HepG2 (cell line): ENCODE measurements around the gene RPL38. TPM values are rescaled to one million over a fixed set of nuclear protein-coding genes. Genes with fewer than 3 reads are reported as not detected.

Experiments
- ATAC-seq: fragments of 200-7000 bp; cut with Tn5 transposase; 3 replicates; pipeline ENCODE4 v1.9.1; 2020; ENCODE audit warnings: mild to moderate bottlenecking, moderate library complexity
- BruUV-seq: library from RNA; stranded (reverse); fragments of 400-500 nt; replicated peaks from 2 replicates; lab custom pipeline; 2021; lab: Mats Ljungman, UMichigan
- CTCF ChIA-PET: fragments of 300-600 bp; formaldehyde crosslinking; extraction: SDS; loops from one replicate; lab custom pipeline; 2021; ENCODE audit warnings: low total read pairs, inconsistent platforms, low intra/inter-chr PET ratio; lab: Yijun Ruan, JAX
- POLR2A ChIA-PET: fragments of 350-600 bp; sonication (Branson Sonifier 250); formaldehyde crosslinking; loops from one replicate; lab custom pipeline; 2020; ENCODE audit warnings: antibody characterized with exemption, inconsistent platforms; lab: Yijun Ruan, JAX
- DNase-seq: peaks from one replicate; pipeline ENCODE4 v3.0.0-alpha.2; 2015; ENCODE audit warnings: low spot score
- FAIRE-seq: peaks from 3 replicates; lab custom pipeline; 2011; peaks lifted over from hg19 to GRCh38; lab: Jason Lieb, UNC
- H2AFZ ChIP-seq: one replicate; pipeline ENCODE4 v1.6.1; 2011; ENCODE audit warnings: low read length, inconsistent platforms
- H3K27ac ChIP-seq: fragments of 300-600 bp; 3 replicates; pipeline ENCODE4 v1.8.0; 2011; ENCODE audit warnings: mixed run types, mild to moderate bottlenecking, mixed read lengths, low read length, inconsistent platforms; ENCODE audit not compliant: insufficient read depth; ENCODE audit errors: extremely low read length
- H3K27me3 ChIP-seq, 2 experiments: fragments of 200-600 bp in 1 of 2; 2 replicates in 1 of 2; 3 replicates in 1 of 2; pipeline versions ENCODE4 v1.6.0 to v1.8.0; 2011; ENCODE audit warnings: low read length in 2 of 2, mild to moderate bottlenecking in 2 of 2, moderate library complexity in 2 of 2, inconsistent platforms in 1 of 2; ENCODE audit not compliant: insufficient read depth in 2 of 2, control insufficient read depth in 1 of 2
- H3K36me3 ChIP-seq, 2 experiments: fragments of 200-600 bp in 1 of 2; replicated peaks in 1 of 2; 2 replicates in 1 of 2; 3 replicates in 1 of 2; pipeline versions ENCODE4 v1.5.1 to v1.8.0; 2011; ENCODE audit warnings: low read length in 2 of 2, inconsistent platforms in 1 of 2; ENCODE audit not compliant: insufficient read depth in 2 of 2, control insufficient read depth in 1 of 2
- H3K4me1 ChIP-seq: 2 replicates; pipeline ENCODE4 v1.5.1; 2012; ENCODE audit warnings: low read length, inconsistent platforms; ENCODE audit not compliant: insufficient read depth
- H3K4me2 ChIP-seq: 2 replicates; pipeline ENCODE4 v1.6.0; 2011; ENCODE audit warnings: low read depth, low read length, inconsistent platforms
- H3K4me3 ChIP-seq, 3 experiments: fragments of 200-600 bp in 1 of 3; sonication (generic), shearing (Covaris generic) in 1 of 3; replicated peaks in 1 of 3; 2 replicates each; pipeline ENCODE4 v1.5.1; 2011 to 2016; ENCODE audit warnings: low read length in 3 of 3, inconsistent platforms in 2 of 3, low read depth in 2 of 3, mild to moderate bottlenecking in 2 of 3, control low read depth in 1 of 3, mixed read lengths in 1 of 3; ENCODE audit not compliant: insufficient read depth in 1 of 3
- H3K79me2 ChIP-seq: one replicate; pipeline ENCODE4 v1.6.1; 2011; ENCODE audit warnings: low read length, inconsistent platforms; ENCODE audit not compliant: insufficient read depth
- H3K9ac ChIP-seq: 2 replicates; pipeline ENCODE4 v1.6.0; 2011; ENCODE audit warnings: mild to moderate bottlenecking, low read depth, low read length, inconsistent platforms; ENCODE audit not compliant: insufficient read depth
- H3K9me3 ChIP-seq: 2 replicates; pipeline ENCODE4 v1.5.1; 2012; ENCODE audit warnings: mild to moderate bottlenecking, low read length
- H4K20me1 ChIP-seq: 2 replicates; pipeline ENCODE4 v1.6.0; 2011; ENCODE audit warnings: inconsistent platforms, mild to moderate bottlenecking, low read length, moderate library complexity; ENCODE audit not compliant: insufficient read depth
- HDAC1 ChIP-seq: sonication (generic); formaldehyde crosslinking; IDR thresholded peaks from 2 replicates; pipeline ENCODE4 v1.5.1; 2020; ENCODE audit warnings: mild to moderate bottlenecking, missing genetic modification reagents
- HDAC2 ChIP-seq: sonication (generic); formaldehyde crosslinking; IDR thresholded peaks from 2 replicates; pipeline ENCODE4 v1.4.0; 2020; ENCODE audit warnings: missing genetic modification reagents
- IRF9 ChIP-seq: sonication (generic); formaldehyde crosslinking; IDR thresholded peaks from 2 replicates; pipeline ENCODE4 v1.8.0; 2022; ENCODE audit warnings: missing genetic modification reagents, mild to moderate bottlenecking, borderline replicate concordance
- USF2 ChIP-seq, 2 experiments: sonication (generic) in 1 of 2; formaldehyde crosslinking in 1 of 2; IDR thresholded peaks; 2 replicates each; pipeline versions ENCODE4 v1.5.1 to v1.6.1; 2011 to 2020; ENCODE audit warnings: borderline replicate concordance in 1 of 2, low read depth in 1 of 2, low read length in 1 of 2, mild to moderate bottlenecking in 1 of 2, missing genetic modification reagents in 1 of 2, moderate library complexity in 1 of 2
- ZNF33A ChIP-seq: sonication (generic); formaldehyde crosslinking; IDR thresholded peaks from 2 replicates; pipeline ENCODE4 v1.5.1; 2020; ENCODE audit warnings: missing genetic modification reagents, mild to moderate bottlenecking, moderate library complexity, borderline replicate concordance
- ZNF557 ChIP-seq: sonication (generic); formaldehyde crosslinking; IDR thresholded peaks from 2 replicates; pipeline ENCODE4 v1.4.0; 2020; ENCODE audit warnings: missing genetic modification reagents
- WGBS: methylation state at CpG from one replicate; pipeline ENCODE4 v1.1.6; 2017; ENCODE audit warnings: low lambda C conversion rate; 5-methylcytosine and 5-hydroxymethylcytosine counted together
- in situ Hi-C: cut with HindIII; loops from 2 replicates; pipeline ENCODE4 v1.10.0; 2017; ENCODE audit warnings: low pct_unique_long_range_greater_than_20kb; ENCODE audit not compliant: extremely low pct_ligation_motif_present
- intact Hi-C: fragments of 100-400 bp; cut with micrococcal nuclease; formaldehyde crosslinking; loops from one replicate; pipeline ENCODE4 v1.10.0; 2022; ENCODE audit not compliant: unreplicated experiment
- polyA plus RNA-seq, 8 experiments: library from polyadenylated mRNA; depleted of rRNA in 3 of 8; stranded (reverse) in 7 of 8; unstranded in 1 of 8; fragments of >200 nt; fragmentation: Illumina TruSeq in 4 of 8; extraction: Trizol in 4 of 8; gene quantifications; 2 replicates each; pipeline versions ENCODE4 v1.2.1 to v1.2.3, GENCODE V29; 2011 to 2016; ENCODE audit warnings: low read depth in 4 of 8, missing spikeins in 1 of 8, mixed read lengths in 1 of 8; ENCODE audit not compliant: insufficient read depth in 1 of 8
- total RNA-seq, 5 experiments: library from RNA; depleted of rRNA; stranded (reverse); fragments of >200 nt; fragmentation: Illumina TruSeq; extraction: Trizol; gene quantifications; 2 replicates each; pipeline ENCODE4 v1.2.3, GENCODE V29; 2016; ENCODE audit warnings: low read depth in 1 of 5

RPL38 gene
- total and polyA plus RNA-seq, 2 of the 13 experiments (the other 11 are each of a cell fraction or from before 2014, with no cell fraction given) = 2,370 to 2,372 TPM

- no peak overlapping the region for H2AFZ ChIP-seq
- FAIRE-seq (no peak), DNase-seq (no peak), ATAC-seq (no peak)
- no peak overlapping the region for H3K4me3 ChIP-seq
- no peak overlapping the region for H3K27ac ChIP-seq
- H3K4me2 ChIP-seq = no peak overlapping the region
- H3K9me3 ChIP-seq = no peaks in the 10 kb centered on the region
- TF ChIP-seq HDAC2 (CRISPR knock-in tag) = no peak
- TF ChIP-seq USF2 (IDR thresholded peaks at IDR 0.05; ENCODE audit: low read depth, low read length) = no peak
- no peak for TF ChIP-seq USF2 (CRISPR knock-in tag; IDR thresholded peaks at IDR 0.05; ENCODE audit: borderline replicate concordance)
- no peak for TF ChIP-seq IRF9 (CRISPR knock-in tag)
- no peak for TF ChIP-seq ZNF557 (CRISPR knock-in tag)
- no peak for TF ChIP-seq ZNF33A (CRISPR knock-in tag)
- TF ChIP-seq HDAC1 (CRISPR knock-in tag) = no peak
- 37% methylated on average over 6 of the region's 6 CpGs for WGBS
- no peak overlapping the region for H3K9ac ChIP-seq
- no TSS peak for BruUV-seq
- H3K27me3 ChIP-seq = peaks cover 27 to 84% of the 10 kb centered on the region in 2 experiments
- ChIA-PET POLR2A (no interaction called here), CTCF (interaction anchor here (1.9 kb wide), 1 partner anchor 109 kb away, joined by 16 read pairs; no protein-coding TSS in a partner anchor)
- H3K79me2 ChIP-seq = peaks cover 3% of the 10 kb centered on the region
- peaks cover 1% of the 10 kb centered on the region for H3K4me1 ChIP-seq
- no peaks in the 10 kb centered on the region for H3K36me3 ChIP-seq
- H4K20me1 ChIP-seq = peaks cover 1% of the 10 kb centered on the region; the same call in 1 of the 2 replicates
- in situ Hi-C loops (no loop called here), intact Hi-C loops (loop anchor here (1.0 kb wide), 1 partner anchor 108 kb away; no protein-coding TSS in a partner anchor)
These were observed 4.8 kb upstream of the RPL38 start for GRCh38 chr17:74198694-74199093.
